ENCODE measurements around the gene RNF4.

- TF ChIP-seq PKNOX1 (IDR thresholded peaks at IDR 0.05) (no peak), NFRKB (IDR thresholded peaks at IDR 0.05) (no peak), FOXK2 (IDR thresholded peaks at IDR 0.05) (no peak), BHLHE40 (IDR thresholded peaks at IDR 0.05; ENCODE audit: borderline replicate concordance) (no peak), SUZ12 (IDR thresholded peaks at IDR 0.05) (no peak)
Measured at GRCh38 chr4:2445571-2445970, 23.3 kb upstream of the RNF4 start.
